HEK293 (cell line): Measurements from ENCODE around the gene HS1BP3.

Experiments used
- ZNF416 ChIP-seq: fragments of 450-650 bp; formaldehyde crosslinking; IDR thresholded peaks from 2 replicates; pipeline ENCODE4 v1.5.1; 2016; ENCODE audit warnings: missing biosample characterization, missing genetic modification characterization
- ZNF843 ChIP-seq: fragments of 450-650 bp; formaldehyde crosslinking; IDR thresholded peaks from 2 replicates; pipeline ENCODE4 v1.5.1; 2016; ENCODE audit warnings: missing biosample characterization, missing genetic modification characterization
- TF ChIP-seq, protein P1 (sequence below): fragments of 450-650 bp; formaldehyde crosslinking; IDR thresholded peaks from 2 replicates; pipeline ENCODE4 v1.5.1; 2016; ENCODE audit warnings: missing biosample characterization, missing genetic modification characterization, borderline replicate concordance
- TF ChIP-seq, protein P2 (sequence below): fragments of 450-650 bp; formaldehyde crosslinking; IDR thresholded peaks from 2 replicates; pipeline ENCODE4 v1.5.1; 2016; ENCODE audit warnings: missing biosample characterization, missing genetic modification characterization

DNA sequence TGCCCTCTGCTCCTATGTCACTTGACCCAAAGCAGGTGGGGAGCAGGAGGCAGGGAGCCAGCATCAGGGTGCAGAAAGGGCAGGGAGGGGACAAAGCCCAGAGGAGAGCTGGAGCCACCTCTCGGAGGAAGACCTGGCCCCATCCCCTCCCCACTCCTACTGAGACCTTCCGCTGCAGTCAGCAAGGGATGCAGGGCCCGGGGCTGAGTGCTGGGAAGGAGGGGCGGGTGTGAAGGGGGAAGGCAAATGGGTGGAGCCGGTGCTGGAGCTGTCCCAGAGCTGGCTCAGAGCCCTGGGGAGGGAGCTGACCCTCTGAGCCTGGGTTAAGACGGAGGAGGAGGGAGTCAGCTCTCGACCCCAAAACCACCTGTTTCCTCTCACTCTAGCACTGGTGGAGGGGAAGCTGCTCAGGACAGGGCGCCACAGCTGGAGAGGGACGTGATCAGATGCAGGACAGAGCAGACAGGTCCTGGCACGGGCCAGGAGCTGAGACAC, 33.8 kb downstream of the HS1BP3 start:
- TF ChIP-seq, protein P1, sequence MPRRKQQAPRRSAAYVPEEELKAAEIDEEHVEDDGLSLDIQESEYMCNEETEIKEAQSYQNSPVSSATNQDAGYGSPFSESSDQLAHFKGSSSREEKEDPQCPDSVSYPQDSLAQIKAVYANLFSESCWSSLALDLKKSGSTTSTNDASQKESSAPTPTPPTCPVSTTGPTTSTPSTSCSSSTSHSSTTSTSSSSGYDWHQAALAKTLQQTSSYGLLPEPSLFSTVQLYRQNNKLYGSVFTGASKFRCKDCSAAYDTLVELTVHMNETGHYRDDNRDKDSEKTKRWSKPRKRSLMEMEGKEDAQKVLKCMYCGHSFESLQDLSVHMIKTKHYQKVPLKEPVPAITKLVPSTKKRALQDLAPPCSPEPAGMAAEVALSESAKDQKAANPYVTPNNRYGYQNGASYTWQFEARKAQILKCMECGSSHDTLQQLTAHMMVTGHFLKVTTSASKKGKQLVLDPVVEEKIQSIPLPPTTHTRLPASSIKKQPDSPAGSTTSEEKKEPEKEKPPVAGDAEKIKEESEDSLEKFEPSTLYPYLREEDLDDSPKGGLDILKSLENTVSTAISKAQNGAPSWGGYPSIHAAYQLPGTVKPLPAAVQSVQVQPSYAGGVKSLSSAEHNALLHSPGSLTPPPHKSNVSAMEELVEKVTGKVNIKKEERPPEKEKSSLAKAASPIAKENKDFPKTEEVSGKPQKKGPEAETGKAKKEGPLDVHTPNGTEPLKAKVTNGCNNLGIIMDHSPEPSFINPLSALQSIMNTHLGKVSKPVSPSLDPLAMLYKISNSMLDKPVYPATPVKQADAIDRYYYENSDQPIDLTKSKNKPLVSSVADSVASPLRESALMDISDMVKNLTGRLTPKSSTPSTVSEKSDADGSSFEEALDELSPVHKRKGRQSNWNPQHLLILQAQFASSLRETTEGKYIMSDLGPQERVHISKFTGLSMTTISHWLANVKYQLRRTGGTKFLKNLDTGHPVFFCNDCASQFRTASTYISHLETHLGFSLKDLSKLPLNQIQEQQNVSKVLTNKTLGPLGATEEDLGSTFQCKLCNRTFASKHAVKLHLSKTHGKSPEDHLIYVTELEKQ, result no peak
- TF ChIP-seq ZNF843 (tag by site-specific recombination) (no peak), ZNF416 (no peak)
- TF ChIP-seq, protein P2, sequence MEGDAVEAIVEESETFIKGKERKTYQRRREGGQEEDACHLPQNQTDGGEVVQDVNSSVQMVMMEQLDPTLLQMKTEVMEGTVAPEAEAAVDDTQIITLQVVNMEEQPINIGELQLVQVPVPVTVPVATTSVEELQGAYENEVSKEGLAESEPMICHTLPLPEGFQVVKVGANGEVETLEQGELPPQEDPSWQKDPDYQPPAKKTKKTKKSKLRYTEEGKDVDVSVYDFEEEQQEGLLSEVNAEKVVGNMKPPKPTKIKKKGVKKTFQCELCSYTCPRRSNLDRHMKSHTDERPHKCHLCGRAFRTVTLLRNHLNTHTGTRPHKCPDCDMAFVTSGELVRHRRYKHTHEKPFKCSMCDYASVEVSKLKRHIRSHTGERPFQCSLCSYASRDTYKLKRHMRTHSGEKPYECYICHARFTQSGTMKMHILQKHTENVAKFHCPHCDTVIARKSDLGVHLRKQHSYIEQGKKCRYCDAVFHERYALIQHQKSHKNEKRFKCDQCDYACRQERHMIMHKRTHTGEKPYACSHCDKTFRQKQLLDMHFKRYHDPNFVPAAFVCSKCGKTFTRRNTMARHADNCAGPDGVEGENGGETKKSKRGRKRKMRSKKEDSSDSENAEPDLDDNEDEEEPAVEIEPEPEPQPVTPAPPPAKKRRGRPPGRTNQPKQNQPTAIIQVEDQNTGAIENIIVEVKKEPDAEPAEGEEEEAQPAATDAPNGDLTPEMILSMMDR (tag by site-specific recombination), result no peak
